Epithelial cell of umbilical artery (primary cell): ENCODE data around the gene ST3GAL6. TPM values are rescaled to one million over a fixed set of nuclear protein-coding genes. Genes with fewer than 3 reads are reported as not detected.

ENCODE experiments used
- total RNA-seq: library from RNA; depleted of rRNA; stranded (reverse); fragments of >200 nt; gene quantifications from 2 replicates; pipeline ENCODE4 v1.2.3, GENCODE V29; 2014

The ST3GAL6 gene
- total RNA-seq, result 43.2 and 53.3 TPM in 2 replicates

DNA sequence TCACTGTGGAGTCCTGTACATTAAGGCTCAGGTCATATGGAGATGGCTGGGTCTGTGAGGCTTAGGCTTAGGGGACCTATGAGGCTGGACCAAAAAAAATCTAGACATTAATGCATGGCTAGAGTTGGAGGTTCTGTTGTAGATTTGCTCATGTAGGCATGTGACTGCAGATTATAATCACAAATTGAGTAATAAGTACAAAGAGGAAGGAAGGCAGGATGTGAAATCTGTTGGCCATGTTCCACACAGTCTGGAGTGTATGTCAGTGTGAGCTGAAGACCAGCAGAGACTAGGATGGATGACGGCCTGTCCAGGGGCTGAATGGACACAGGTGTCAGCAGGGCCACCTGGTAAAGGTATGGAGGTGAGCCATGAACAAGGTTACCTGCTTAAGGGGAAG lies at the start of gene ST3GAL6:
Gene ST3GAL6 (plus strand): TSS at position 265 of the 400 bp plus-strand sequence. CDS start 5,101 bp downstream, outside the sequence.

Other genes with a start within 250 kb of the ST3GAL6 start
- gene CLDND1, start 240.4 kb upstream of the ST3GAL6 start, total RNA-seq, result 151 and 176 TPM in 2 replicates
- not detected in 2 replicates for gene GPR15, start 231.4 kb upstream of the ST3GAL6 start, total RNA-seq
- gene CPOX, start 169.7 kb upstream of the ST3GAL6 start, total RNA-seq, result 30.5 and 35.0 TPM in 2 replicates
- gene DCBLD2, start 138.4 kb downstream of the ST3GAL6 start, total RNA-seq, result 58.8 and 76.0 TPM in 2 replicates